ENCODE data around the gene PANX1. TPM values are rescaled to one million over a fixed set of nuclear protein-coding genes. Genes with fewer than 3 reads are reported as not detected.
"Not testable (repeated sequence)": the region's sequence is repeated elsewhere in the genome, so short reads cannot be mapped to it uniquely, and the experiment has no call there.

PANX1 gene
- total and polyA plus RNA-seq, 10 of the 15 experiments (the other 5 are each of a cell fraction or from before 2014, with no cell fraction given), result 3.3 to 18.7 (median 14.4) TPM

- H3K4me3 ChIP-seq; H4K20me1 ChIP-seq (ENCODE audit: control insufficient read depth, insufficient read depth); H3K4me1 ChIP-seq (ENCODE audit: control insufficient read depth, insufficient read depth, low read length); CTCF ChIA-PET; H3K27me3 ChIP-seq (replicated peaks in 1 of 2; ENCODE audit: control insufficient read depth in 2 of 2, insufficient read depth in 2 of 2, low read length in 1 of 2); H3K4me2 ChIP-seq (ENCODE audit: control insufficient read depth, insufficient read depth); POLR2A ChIA-PET; H2AFZ ChIP-seq (ENCODE audit: control insufficient read depth, low read depth, low read length); H3K27ac ChIP-seq (ENCODE audit: control insufficient read depth, insufficient read depth); ATAC-seq; H3K9ac ChIP-seq (ENCODE audit: control insufficient read depth, insufficient read depth, low read length); H3K36me3 ChIP-seq (ENCODE audit: control insufficient read depth in 2 of 2, insufficient read depth in 2 of 2, low read length in 1 of 2); H3K9me3 ChIP-seq (replicated peaks; ENCODE audit: control insufficient read depth, insufficient read depth, low read length); in situ Hi-C loops (cut with MboI); intact Hi-C loops (cut with micrococcal nuclease; ENCODE audit: unreplicated experiment); RAD21 ChIA-PET (ENCODE audit: unreplicated experiment); H3K79me2 ChIP-seq (ENCODE audit: control insufficient read depth, insufficient read depth, low read length); DNase-seq (ENCODE audit: low read depth, low spot score); SMC1A ChIA-PET (ENCODE audit: uncharacterized antibody, unreplicated experiment); BruUV-seq (replicated peaks); FAIRE-seq: not testable (repeated sequence)
- 67% methylated on average over 6 of the region's 6 CpGs for WGBS (ENCODE audit: insufficient coverage, insufficient replicate concordance, low lambda C conversion rate, missing lambda C conversion rate)
Observed at GRCh38 chr11:94119676-94120075, 9.0 kb upstream of the PANX1 start.

GRCh38 chr11:94120516-94120915 lies 8.1 kb upstream of the PANX1 start:
- H3K27me3 ChIP-seq (replicated peaks in 1 of 2; ENCODE audit: control insufficient read depth in 2 of 2, insufficient read depth in 2 of 2, low read length in 1 of 2); H4K20me1 ChIP-seq (ENCODE audit: control insufficient read depth, insufficient read depth); BruUV-seq (replicated peaks); H2AFZ ChIP-seq (ENCODE audit: control insufficient read depth, low read depth, low read length); in situ Hi-C loops (cut with MboI); ATAC-seq; H3K9ac ChIP-seq (ENCODE audit: control insufficient read depth, insufficient read depth, low read length); H3K4me1 ChIP-seq (ENCODE audit: control insufficient read depth, insufficient read depth, low read length); DNase-seq (ENCODE audit: low read depth, low spot score); H3K4me3 ChIP-seq; H3K9me3 ChIP-seq (replicated peaks; ENCODE audit: control insufficient read depth, insufficient read depth, low read length); H3K79me2 ChIP-seq (ENCODE audit: control insufficient read depth, insufficient read depth, low read length); RAD21 ChIA-PET (ENCODE audit: unreplicated experiment); H3K27ac ChIP-seq (ENCODE audit: control insufficient read depth, insufficient read depth); CTCF ChIA-PET; SMC1A ChIA-PET (ENCODE audit: uncharacterized antibody, unreplicated experiment); H3K4me2 ChIP-seq (ENCODE audit: control insufficient read depth, insufficient read depth); POLR2A ChIA-PET; FAIRE-seq; intact Hi-C loops (cut with micrococcal nuclease; ENCODE audit: unreplicated experiment); H3K36me3 ChIP-seq (ENCODE audit: control insufficient read depth in 2 of 2, insufficient read depth in 2 of 2, low read length in 1 of 2): not testable (repeated sequence)
- WGBS (ENCODE audit: insufficient coverage, insufficient replicate concordance, low lambda C conversion rate, missing lambda C conversion rate), result 17% methylated on average over 2 of the region's 2 CpGs

GRCh38 chr11:94120946-94121345 lies 7.7 kb upstream of the PANX1 start:
- H3K4me2 ChIP-seq (ENCODE audit: control insufficient read depth, insufficient read depth), result no peak overlapping the region
- no peak overlapping the region for H3K27ac ChIP-seq (ENCODE audit: control insufficient read depth, insufficient read depth)
- ChIA-PET POLR2A (no interaction called here), RAD21 (ENCODE audit: unreplicated experiment) (no interaction called here), CTCF (no interaction called here), SMC1A (ENCODE audit: uncharacterized antibody, unreplicated experiment) (no interaction called here)
- no peaks in the 10 kb centered on the region for H3K36me3 ChIP-seq (ENCODE audit: control insufficient read depth in 2 of 2, insufficient read depth in 2 of 2, low read length in 1 of 2)
- TF ChIP-seq STAT3 (IDR thresholded peaks at IDR 0.05; ENCODE audit: low read depth, low read length), result no peak
- TF ChIP-seq ZNF24 (IDR thresholded peaks at IDR 0.05), result no peak
- no peak for TF ChIP-seq REST (IDR thresholded peaks at IDR 0.05; ENCODE audit: low read depth, low read length)
- TF ChIP-seq CBX3 (IDR thresholded peaks at IDR 0.05; ENCODE audit: borderline replicate concordance, low read depth), result no peak
- no peak for TF ChIP-seq FOXK2 (IDR thresholded peaks at IDR 0.05)
- no peak for TF ChIP-seq CHD1 (IDR thresholded peaks at IDR 0.05; ENCODE audit: low read depth, low read length)
- no peaks in the 10 kb centered on the region; the same call in 1 of the 2 replicates for H3K4me1 ChIP-seq (ENCODE audit: control insufficient read depth, insufficient read depth, low read length)
- H3K4me3 ChIP-seq, result no peak overlapping the region
- H3K27me3 ChIP-seq (replicated peaks in 1 of 2; ENCODE audit: control insufficient read depth in 2 of 2, insufficient read depth in 2 of 2, low read length in 1 of 2), result no peaks in the 10 kb centered on the region
- H3K9ac ChIP-seq (ENCODE audit: control insufficient read depth, insufficient read depth, low read length), result no peak overlapping the region
- no peak for FAIRE-seq
- WGBS (ENCODE audit: insufficient coverage, insufficient replicate concordance, low lambda C conversion rate, missing lambda C conversion rate), result 82% methylated on average over 6 of the region's 6 CpGs
- BruUV-seq (replicated peaks), result no TSS peak
- H3K79me2 ChIP-seq (ENCODE audit: control insufficient read depth, insufficient read depth, low read length), result no peaks in the 10 kb centered on the region
- no peak for DNase-seq (ENCODE audit: low read depth, low spot score)
- in situ Hi-C loops (cut with MboI) (no loop called here), intact Hi-C loops (cut with micrococcal nuclease; ENCODE audit: unreplicated experiment) (no loop called here)
- no peak overlapping the region for H2AFZ ChIP-seq (ENCODE audit: control insufficient read depth, low read depth, low read length)
- ATAC-seq, result no peak
- no peaks in the 10 kb centered on the region; the same call in 2 of the 3 replicates for H3K9me3 ChIP-seq (replicated peaks; ENCODE audit: control insufficient read depth, insufficient read depth, low read length)
- H4K20me1 ChIP-seq (ENCODE audit: control insufficient read depth, insufficient read depth), result no peaks in the 10 kb centered on the region
